Kidney epithelial cell (primary cell): ENCODE results near the gene FADS2. TPM values are rescaled to one million over a fixed set of nuclear protein-coding genes. Genes with fewer than 3 reads are reported as not detected.

Source experiments
- DNase-seq: peaks from one replicate; pipeline ENCODE4 v3.0.0-alpha.2; 2010; ENCODE audit warnings: low read depth
- H3K27me3 ChIP-seq: 2 replicates; pipeline ENCODE4 v1.6.0; 2011; ENCODE audit warnings: low read length; ENCODE audit not compliant: control insufficient read depth, insufficient read depth
- H3K36me3 ChIP-seq: 2 replicates; pipeline ENCODE4 v1.5.1; 2011; ENCODE audit warnings: low read length; ENCODE audit not compliant: control insufficient read depth, insufficient read depth
- H3K4me3 ChIP-seq: 2 replicates; pipeline ENCODE4 v1.5.1; 2011; ENCODE audit warnings: low read depth, mild to moderate bottlenecking, control low read depth, low read length
- CTCF ChIP-seq: IDR thresholded peaks from 2 replicates; pipeline ENCODE4 v1.5.1; 2011; ENCODE audit warnings: mild to moderate bottlenecking, moderate library complexity, low read length, control low read depth, inconsistent platforms; ENCODE audit not compliant: insufficient read depth, poor library complexity, severe bottlenecking
- total RNA-seq: library from RNA; depleted of rRNA; stranded (reverse); fragments of >200 nt; gene quantifications from 2 replicates; pipeline ENCODE4 v1.2.3, GENCODE V29; 2015

The FADS2 gene
- total RNA-seq, 1 donor from 2014 or later: 235 TPM

- H3K27me3 ChIP-seq: no peaks in the 10 kb centered on the region
- TF ChIP-seq CTCF: no peak
- H3K36me3 ChIP-seq: no peaks in the 10 kb centered on the region
- H3K4me3 ChIP-seq: no peak overlapping the region
- no peak for DNase-seq
Measured at GRCh38 chr11:61872935-61873565, 45.0 kb downstream of the FADS2 start.

- no peaks in the 10 kb centered on the region for H3K27me3 ChIP-seq
- no peak for TF ChIP-seq CTCF
- H3K36me3 ChIP-seq: no peaks in the 10 kb centered on the region
- DNase-seq: no peak
- no peak overlapping the region for H3K4me3 ChIP-seq
Measured at GRCh38 chr11:61873588-61874376, 45.7 kb downstream of the FADS2 start.

- no peak for TF ChIP-seq CTCF
- H3K27me3 ChIP-seq: no peaks in the 10 kb centered on the region
- H3K4me3 ChIP-seq: no peak overlapping the region
- H3K36me3 ChIP-seq: no peaks in the 10 kb centered on the region
- no peak for DNase-seq
Measured at GRCh38 chr11:61874377-61874809, 46.3 kb downstream of the FADS2 start.

GRCh38 chr11:61874853-61875252, 46.8 kb downstream of the FADS2 start:
- H3K4me3 ChIP-seq: no peak overlapping the region
- H3K27me3 ChIP-seq: no peaks in the 10 kb centered on the region
- no peak for DNase-seq
- TF ChIP-seq CTCF: no peak
- no peaks in the 10 kb centered on the region for H3K36me3 ChIP-seq

GRCh38 chr11:61875698-61876097, 47.6 kb downstream of the FADS2 start:
- DNase-seq: no peak
- H3K4me3 ChIP-seq: no peak overlapping the region
- no peak for TF ChIP-seq CTCF
- no peaks in the 10 kb centered on the region for H3K27me3 ChIP-seq
- H3K36me3 ChIP-seq: no peaks in the 10 kb centered on the region
